SU-DHL-6 (cell line): ENCODE measurements around the gene CHCHD10.
A peak's percentile ranks its signal among the peaks of the same experiment; 100 is the strongest.

Source experiments
- H2AFZ ChIP-seq: fragments of 200-600 bp; sonication (generic); 2 replicates; pipeline ENCODE4 v1.6.1; 2014; ENCODE audit warnings: low read depth, mild to moderate bottlenecking, moderate library complexity, mixed read lengths, antibody characterized with exemption, low read length; ENCODE audit not compliant: severe bottlenecking
- H3F3A ChIP-seq: fragments of 200-600 bp; shearing (Covaris generic); 2 replicates; pipeline ENCODE4 v1.6.0; 2016; ENCODE audit warnings: antibody characterized with exemption, mild to moderate bottlenecking; ENCODE audit not compliant: insufficient read depth
- H3K27ac ChIP-seq: fragments of 200-600 bp; sonication (generic); 2 replicates; pipeline ENCODE4 v1.5.1; 2016; ENCODE audit warnings: low read depth, mild to moderate bottlenecking, low read length, moderate library complexity, mixed read lengths
- H3K27me3 ChIP-seq: fragments of 200-600 bp; sonication (generic), shearing (Covaris generic); 2 replicates; pipeline ENCODE4 v1.6.0; 2014; ENCODE audit warnings: mild to moderate bottlenecking, low read length
- H3K36me3 ChIP-seq: fragments of 200-600 bp; sonication (generic); 2 replicates; pipeline ENCODE4 v1.6.1; 2014; ENCODE audit warnings: mild to moderate bottlenecking, low read length, mixed read lengths
- H3K4me2 ChIP-seq: fragments of 300-600, 200-600 bp; shearing (Covaris generic), sonication (generic); 2 replicates; pipeline ENCODE4 v1.6.0; 2014; ENCODE audit warnings: low read length, low read depth, mild to moderate bottlenecking; ENCODE audit not compliant: poor library complexity, severe bottlenecking
- H3K4me3 ChIP-seq: fragments of 200-600 bp; sonication (generic); 2 replicates; pipeline ENCODE4 v1.5.1; 2014; ENCODE audit warnings: antibody characterized with exemption, low read length, mild to moderate bottlenecking, mixed read lengths; ENCODE audit not compliant: insufficient read depth, poor library complexity, severe bottlenecking
- H3K79me2 ChIP-seq: fragments of 200-600 bp; sonication (generic); 2 replicates; pipeline ENCODE4 v1.6.1; 2014; ENCODE audit warnings: mild to moderate bottlenecking, low read length, moderate library complexity; ENCODE audit not compliant: insufficient read depth
- H3K9ac ChIP-seq: fragments of 200-600 bp; sonication (generic); 2 replicates; pipeline ENCODE4 v1.7.0; 2014; ENCODE audit warnings: mild to moderate bottlenecking, low read length
- H3K9me2 ChIP-seq: fragments of 200-600 bp; sonication (generic); replicated peaks from 2 replicates; pipeline ENCODE4 v1.6.1; 2014; ENCODE audit warnings: low read length; ENCODE audit not compliant: insufficient read depth
- H3K9me3 ChIP-seq: fragments of 200-600 bp; sonication (generic); 2 replicates; pipeline ENCODE4 v1.6.1; 2014; ENCODE audit warnings: low read length, mixed read lengths; ENCODE audit not compliant: insufficient read depth
- H4K20me1 ChIP-seq: fragments of 200-600 bp; sonication (generic); 2 replicates; pipeline ENCODE4 v1.6.1; 2014; ENCODE audit warnings: low read depth, mild to moderate bottlenecking, antibody characterized with exemption, low read length, moderate library complexity, mixed read lengths
- EZH2phosphoT487 ChIP-seq: fragments of 200-600 bp; sonication (generic), shearing (Covaris generic); conservative IDR thresholded peaks from 2 replicates; pipeline ENCODE4 v1.6.1; 2018; ENCODE audit warnings: mild to moderate bottlenecking, antibody characterized with exemption, low read length, moderate library complexity, mixed read lengths
- TF ChIP-seq, protein P1 (sequence below): fragments of 200-600 bp; sonication (generic); IDR thresholded peaks from one replicate; pipeline ENCODE4 v1.5.1; 2017; ENCODE audit warnings: antibody characterized with exemption, mild to moderate bottlenecking, low read length, moderate library complexity; ENCODE audit not compliant: insufficient read depth, poor library complexity, severe bottlenecking

The CHCHD10 gene

DNA sequence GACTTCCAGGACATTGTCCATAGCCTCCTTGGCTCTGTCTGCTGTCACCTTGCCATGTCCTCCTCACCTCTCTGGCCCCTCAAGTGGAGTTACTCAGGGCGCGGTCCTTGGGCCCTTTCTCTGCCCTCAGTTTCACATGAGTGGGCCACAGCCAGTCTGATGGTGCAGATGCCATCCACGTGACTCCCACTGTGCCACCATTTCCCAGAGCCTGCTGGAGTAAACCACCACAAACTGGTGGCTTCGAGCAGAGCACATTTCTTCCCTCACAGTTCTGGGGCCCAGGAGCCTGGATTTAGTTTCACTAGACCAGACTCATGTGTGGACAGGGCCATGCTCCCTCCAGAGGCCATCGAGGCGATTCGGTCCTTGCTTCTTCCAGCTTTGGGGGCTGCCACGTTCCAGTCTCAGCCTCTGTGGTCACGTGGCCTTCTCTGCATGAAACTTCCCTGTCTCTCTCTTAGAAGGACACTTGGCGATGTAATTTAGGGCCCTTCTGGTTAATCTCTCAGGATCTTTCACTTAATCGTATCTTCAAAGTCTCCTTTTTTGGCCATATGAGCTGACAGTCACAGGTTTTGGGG lies 33.6 kb upstream of the CHCHD10 start:
- H2AFZ ChIP-seq, result no peak overlapping the region
- peak overlapping the region; percentile 64 for H3K9ac ChIP-seq
- H3K4me3 ChIP-seq, result peak overlapping the region; percentile 9
- H3K36me3 ChIP-seq, result no peaks in the 10 kb centered on the region
- no peaks in the 10 kb centered on the region for H4K20me1 ChIP-seq
- H3K4me2 ChIP-seq, result peak overlapping the region; percentile 98
- H3K9me2 ChIP-seq, result no peaks in the 10 kb centered on the region
- no peak for TF ChIP-seq EZH2phosphoT487
- TF ChIP-seq, protein P1, sequence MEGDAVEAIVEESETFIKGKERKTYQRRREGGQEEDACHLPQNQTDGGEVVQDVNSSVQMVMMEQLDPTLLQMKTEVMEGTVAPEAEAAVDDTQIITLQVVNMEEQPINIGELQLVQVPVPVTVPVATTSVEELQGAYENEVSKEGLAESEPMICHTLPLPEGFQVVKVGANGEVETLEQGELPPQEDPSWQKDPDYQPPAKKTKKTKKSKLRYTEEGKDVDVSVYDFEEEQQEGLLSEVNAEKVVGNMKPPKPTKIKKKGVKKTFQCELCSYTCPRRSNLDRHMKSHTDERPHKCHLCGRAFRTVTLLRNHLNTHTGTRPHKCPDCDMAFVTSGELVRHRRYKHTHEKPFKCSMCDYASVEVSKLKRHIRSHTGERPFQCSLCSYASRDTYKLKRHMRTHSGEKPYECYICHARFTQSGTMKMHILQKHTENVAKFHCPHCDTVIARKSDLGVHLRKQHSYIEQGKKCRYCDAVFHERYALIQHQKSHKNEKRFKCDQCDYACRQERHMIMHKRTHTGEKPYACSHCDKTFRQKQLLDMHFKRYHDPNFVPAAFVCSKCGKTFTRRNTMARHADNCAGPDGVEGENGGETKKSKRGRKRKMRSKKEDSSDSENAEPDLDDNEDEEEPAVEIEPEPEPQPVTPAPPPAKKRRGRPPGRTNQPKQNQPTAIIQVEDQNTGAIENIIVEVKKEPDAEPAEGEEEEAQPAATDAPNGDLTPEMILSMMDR, result no peak
- H3K27me3 ChIP-seq, result no peaks in the 10 kb centered on the region
- H3K27ac ChIP-seq, result peak overlapping the region; percentile 96
- peaks cover 69% of the 10 kb centered on the region for H3F3A ChIP-seq
- peaks cover 18% of the 10 kb centered on the region for H3K79me2 ChIP-seq
- H3K9me3 ChIP-seq, result no peaks in the 10 kb centered on the region

DNA sequence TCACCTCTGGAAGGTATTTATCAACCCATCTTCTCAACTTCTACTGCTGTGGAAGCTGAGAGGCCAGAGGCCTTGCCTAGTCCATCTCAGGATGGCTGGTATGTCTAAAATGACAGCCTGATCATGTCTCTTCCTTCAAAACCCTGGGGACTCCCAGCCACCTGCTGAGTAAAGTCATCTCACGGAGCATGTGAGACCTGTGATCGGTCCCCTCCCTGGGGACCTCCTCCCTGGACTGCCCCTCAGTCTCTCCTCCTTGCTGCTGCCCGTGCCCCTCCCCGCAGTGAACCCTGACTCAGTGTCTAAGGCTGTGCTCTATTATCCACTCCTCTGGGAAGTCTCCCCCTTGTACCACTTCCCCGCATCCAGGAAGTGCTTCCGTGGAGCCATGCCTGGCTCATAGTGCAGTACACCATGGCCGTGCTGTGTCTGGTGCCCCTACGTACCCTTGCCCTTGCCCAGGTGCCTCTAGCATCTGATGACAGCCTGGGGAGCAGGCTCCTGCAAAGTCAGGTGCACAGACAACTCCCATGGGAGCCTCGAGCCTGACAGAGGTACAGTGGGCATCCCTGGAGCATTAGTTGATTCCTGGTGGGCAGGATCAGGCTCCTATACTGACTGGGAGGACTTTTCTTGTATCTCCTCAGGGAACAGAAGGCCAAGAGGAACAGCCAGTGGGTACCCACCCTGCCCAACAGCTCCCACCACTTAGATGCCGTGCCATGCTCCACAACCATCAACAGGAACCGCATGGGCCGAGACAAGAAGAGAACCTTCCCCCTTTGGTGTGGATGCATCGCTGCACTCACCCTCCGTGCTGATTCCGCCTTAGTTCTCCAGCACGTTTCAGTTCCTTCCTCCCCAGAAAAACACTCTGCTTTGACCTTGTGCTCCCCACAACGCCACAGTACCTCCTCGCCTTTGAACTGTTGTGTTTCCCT lies 32.8 kb upstream of the CHCHD10 start:
- peaks cover 69% of the 10 kb centered on the region for H3F3A ChIP-seq
- TF ChIP-seq, protein P1, result no peak
- TF ChIP-seq EZH2phosphoT487, result no peak
- H3K4me3 ChIP-seq, result peak overlapping the region; percentile 9
- no peaks in the 10 kb centered on the region for H4K20me1 ChIP-seq
- H3K79me2 ChIP-seq, result peaks cover 18% of the 10 kb centered on the region
- no peaks in the 10 kb centered on the region for H3K36me3 ChIP-seq
- H3K27ac ChIP-seq, result peak overlapping the region; percentile 96
- H2AFZ ChIP-seq, result no peak overlapping the region
- no peaks in the 10 kb centered on the region for H3K9me3 ChIP-seq
- H3K9me2 ChIP-seq, result no peaks in the 10 kb centered on the region
- H3K27me3 ChIP-seq, result no peaks in the 10 kb centered on the region
- peak overlapping the region; percentile 64 for H3K9ac ChIP-seq
- peak overlapping the region; percentile 98 for H3K4me2 ChIP-seq

DNA sequence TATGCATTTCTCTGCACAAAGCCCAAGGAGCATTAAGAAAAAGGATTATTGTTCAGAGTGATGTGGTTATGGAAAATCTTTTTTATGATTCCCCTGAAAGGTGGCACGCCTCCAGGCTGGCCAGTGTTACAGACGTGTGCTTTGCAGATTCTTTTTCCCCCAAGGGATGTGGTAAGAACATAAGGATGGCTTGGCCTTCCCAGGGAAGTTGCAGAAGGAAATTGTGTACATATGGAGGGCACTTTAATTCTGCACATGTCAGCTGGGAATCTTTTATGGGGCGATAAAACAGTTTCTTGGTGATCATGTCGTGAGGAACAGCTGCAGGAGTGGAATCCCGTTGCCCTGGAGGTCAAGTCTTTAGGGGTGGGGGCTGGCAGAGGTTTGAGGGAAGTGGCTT lies 28.7 kb upstream of the CHCHD10 start:
- Histone ChIP-seq H2AFZ (no peak overlapping the region), H3K27me3 (no peaks in the 10 kb centered on the region), H3K9ac (no peak overlapping the region), H3K4me3 (no peak overlapping the region), H3K27ac (peak overlapping the region; percentile 22; the same call in 1 of the 2 replicates), H3K4me2 (no peak overlapping the region), H4K20me1 (no peaks in the 10 kb centered on the region; the same call in 1 of the 2 replicates), H3K79me2 (peaks cover 14% of the 10 kb centered on the region), H3K36me3 (peaks cover 9% of the 10 kb centered on the region; the same call in 1 of the 2 replicates), H3F3A (peaks cover 49% of the 10 kb centered on the region), H3K9me3 (no peaks in the 10 kb centered on the region), H3K9me2 (no peaks in the 10 kb centered on the region)
- no peak for TF ChIP-seq EZH2phosphoT487
- TF ChIP-seq, protein P1, result no peak
